ENCODE measurements around the gene CSRNP3.

CSRNP3 gene

DNA sequence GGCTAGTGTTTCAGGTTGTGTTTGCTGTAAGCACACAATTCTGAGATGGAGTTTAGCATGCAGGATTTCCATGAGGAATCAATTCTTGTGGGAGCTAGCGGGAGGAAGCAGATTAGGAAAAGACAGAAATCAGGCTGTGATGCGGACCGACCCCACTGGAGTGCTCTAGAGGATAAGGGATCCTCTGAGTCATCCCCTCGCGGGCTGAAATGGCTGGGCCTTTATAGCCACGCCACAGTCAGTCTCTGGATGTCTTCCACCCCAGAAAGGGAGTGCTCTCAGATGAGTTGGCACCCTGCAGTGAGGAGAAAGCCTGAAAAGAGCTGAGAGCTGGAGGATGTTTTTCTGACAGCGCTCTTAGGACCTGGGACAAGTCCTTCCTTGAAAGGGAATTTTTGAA lies 222.1 kb downstream of the CSRNP3 start:
- in situ Hi-C loops (cut with HindIII; ENCODE audit: low sequenced_read_pairs), result no loop called here
- peak; percentile 29 for TF ChIP-seq CTCF (IDR thresholded peaks at IDR 0.05; ENCODE audit: low read depth, low read length, missing control alignments)
- H3K4me3 ChIP-seq (ENCODE audit: low read depth, low read length), result no peak overlapping the region
- peak; percentile 73 for DNase-seq (ENCODE audit: low read depth)

- no peak for DNase-seq (ENCODE audit: low read depth)
- H3K4me3 ChIP-seq (ENCODE audit: low read depth, low read length), result no peak overlapping the region
- no peak for TF ChIP-seq CTCF (IDR thresholded peaks at IDR 0.05; ENCODE audit: low read depth, low read length, missing control alignments)
- in situ Hi-C loops (cut with HindIII; ENCODE audit: low sequenced_read_pairs), result no loop called here
Observed at GRCh38 chr2:165692906-165693305, 223.4 kb downstream of the CSRNP3 start.

- no peak overlapping the region for H3K4me3 ChIP-seq (ENCODE audit: low read depth, low read length)
- in situ Hi-C loops (cut with HindIII; ENCODE audit: low sequenced_read_pairs), result no loop called here
- no peak for DNase-seq (ENCODE audit: low read depth)
- TF ChIP-seq CTCF (IDR thresholded peaks at IDR 0.05; ENCODE audit: low read depth, low read length, missing control alignments), result no peak
Observed at GRCh38 chr2:165693838-165694237, 224.3 kb downstream of the CSRNP3 start.

- DNase-seq (ENCODE audit: low read depth), result no peak
- H3K4me3 ChIP-seq (ENCODE audit: low read depth, low read length), result no peak overlapping the region
- in situ Hi-C loops (cut with HindIII; ENCODE audit: low sequenced_read_pairs), result no loop called here
- no peak for TF ChIP-seq CTCF (IDR thresholded peaks at IDR 0.05; ENCODE audit: low read depth, low read length, missing control alignments)
Observed at GRCh38 chr2:165697748-165698443, 228.4 kb downstream of the CSRNP3 start.

GRCh38 chr2:165698444-165698884 lies 229.0 kb downstream of the CSRNP3 start:
- TF ChIP-seq CTCF (IDR thresholded peaks at IDR 0.05; ENCODE audit: low read depth, low read length, missing control alignments), result peak; percentile 70
- H3K4me3 ChIP-seq (ENCODE audit: low read depth, low read length), result no peak overlapping the region
- DNase-seq (ENCODE audit: low read depth), result peak; percentile 55
- in situ Hi-C loops (cut with HindIII; ENCODE audit: low sequenced_read_pairs), result no loop called here

GRCh38 chr2:165699946-165700345 lies 230.4 kb downstream of the CSRNP3 start:
- DNase-seq (ENCODE audit: low read depth), result no peak
- TF ChIP-seq CTCF (IDR thresholded peaks at IDR 0.05; ENCODE audit: low read depth, low read length, missing control alignments), result no peak
- in situ Hi-C loops (cut with HindIII; ENCODE audit: low sequenced_read_pairs), result no loop called here
- no peak overlapping the region for H3K4me3 ChIP-seq (ENCODE audit: low read depth, low read length)

All from astrocyte of the cerebellum (primary cell).